A673 (cell line): ENCODE data around the gene TDO2. TPM values are rescaled to one million over a fixed set of nuclear protein-coding genes. Genes with fewer than 3 reads are reported as not detected.

Source experiments
- BruUV-seq: library from RNA; stranded (reverse); fragments of 400-500 nt; replicated peaks from 2 replicates; lab custom pipeline; 2021; lab: Mats Ljungman, UMichigan
- CTCF ChIA-PET: fragments of 300-600 bp; sonication (Branson Sonifier 250); formaldehyde crosslinking; loops from one replicate; lab custom pipeline; 2022; ENCODE audit warnings: antibody characterized with exemption; lab: Charles Lee
- POLR2A ChIA-PET: fragments of 300-600 bp; sonication (Branson Sonifier 250); formaldehyde crosslinking; loops from one replicate; lab custom pipeline; 2022; ENCODE audit warnings: antibody characterized with exemption; ENCODE audit not compliant: low non-redundant PET; lab: Charles Lee
- DNase-seq: peaks from one replicate; pipeline ENCODE4 v3.0.0-alpha.2; 2015; ENCODE audit warnings: low spot score
- H3K27ac ChIP-seq: fragments of 200-600 bp; sonication (generic); 2 replicates; pipeline ENCODE4 v1.5.1; 2016; ENCODE audit warnings: mixed run types, low read depth, mild to moderate bottlenecking, mixed read lengths, antibody characterized with exemption, low read length; ENCODE audit not compliant: poor library complexity, severe bottlenecking
- H3K27me3 ChIP-seq: fragments of 200-600 bp; sonication (generic); replicated peaks from 2 replicates; pipeline ENCODE4 v1.6.1; 2017; ENCODE audit warnings: mixed run types, low read depth, mild to moderate bottlenecking, mixed read lengths, antibody characterized with exemption, low read length; ENCODE audit not compliant: insufficient read depth, poor library complexity
- H3K36me3 ChIP-seq: fragments of 200-600 bp; sonication (generic); 2 replicates; pipeline ENCODE4 v1.6.1; 2016; ENCODE audit warnings: mixed run types, mild to moderate bottlenecking, mixed read lengths, antibody characterized with exemption, low read length; ENCODE audit not compliant: insufficient read depth, poor library complexity, severe bottlenecking
- H3K4me1 ChIP-seq: fragments of 200-600 bp; sonication (generic); 2 replicates; pipeline ENCODE4 v1.6.1; 2017; ENCODE audit warnings: mixed run types, mild to moderate bottlenecking, mixed read lengths, antibody characterized with exemption, low read length; ENCODE audit not compliant: insufficient read depth, poor library complexity, severe bottlenecking
- H3K4me3 ChIP-seq: fragments of 200-600 bp; sonication (generic); 2 replicates; pipeline ENCODE4 v1.5.1; 2016; ENCODE audit warnings: low read depth, mixed run types, mild to moderate bottlenecking, mixed read lengths, low read length; ENCODE audit not compliant: poor library complexity, severe bottlenecking
- H3K9me3 ChIP-seq: fragments of 200-600 bp; sonication (generic); 2 replicates; pipeline ENCODE4 v1.6.1; 2016; ENCODE audit warnings: mixed run types, low read depth, mild to moderate bottlenecking, mixed read lengths, antibody characterized with exemption, low read length; ENCODE audit not compliant: poor library complexity, severe bottlenecking
- CTCF ChIP-seq: fragments of 300-800, 200-600 bp; sonication (generic); conservative IDR thresholded peaks from 2 replicates; pipeline ENCODE4 v1.5.1; 2017; ENCODE audit warnings: low read depth, mild to moderate bottlenecking, antibody characterized with exemption, low read length, moderate library complexity, mixed read lengths
- EZH2 ChIP-seq: fragments of 200-600 bp; sonication (generic); IDR thresholded peaks from 2 replicates; pipeline ENCODE4 v1.6.1; 2017; ENCODE audit warnings: borderline replicate concordance, low read depth, mild to moderate bottlenecking, mixed read lengths, antibody characterized with exemption, low read length; ENCODE audit not compliant: poor library complexity, severe bottlenecking
- intact Hi-C: fragments of 100-400 bp; cut with micrococcal nuclease; formaldehyde crosslinking; loops from one replicate; pipeline ENCODE4 v1.10.0; 2022; ENCODE audit not compliant: unreplicated experiment
- total RNA-seq: library from RNA; stranded (reverse); gene quantifications from 2 replicates; pipeline ENCODE4 v1.2.3, GENCODE V29; 2021

The TDO2 gene
- total RNA-seq, 1 experiment from 2014 or later: 1.0 TPM

GRCh38 chr4:155904331-155904730, 835 bp downstream of the TDO2 start:
- peaks cover 10% of the 10 kb centered on the region for H3K4me1 ChIP-seq
- no peak overlapping the region for H3K27ac ChIP-seq
- no peaks in the 10 kb centered on the region for H3K9me3 ChIP-seq
- no peak overlapping the region for H3K4me3 ChIP-seq
- H3K27me3 ChIP-seq: no peaks in the 10 kb centered on the region
- BruUV-seq: no TSS peak
- POLR2A ChIA-PET: no interaction called here
- no peak for TF ChIP-seq CTCF
- TF ChIP-seq EZH2: no peak
- no peaks in the 10 kb centered on the region for H3K36me3 ChIP-seq
- no peak for DNase-seq
- intact Hi-C loops: no loop called here
- CTCF ChIA-PET: no interaction called here

DNA sequence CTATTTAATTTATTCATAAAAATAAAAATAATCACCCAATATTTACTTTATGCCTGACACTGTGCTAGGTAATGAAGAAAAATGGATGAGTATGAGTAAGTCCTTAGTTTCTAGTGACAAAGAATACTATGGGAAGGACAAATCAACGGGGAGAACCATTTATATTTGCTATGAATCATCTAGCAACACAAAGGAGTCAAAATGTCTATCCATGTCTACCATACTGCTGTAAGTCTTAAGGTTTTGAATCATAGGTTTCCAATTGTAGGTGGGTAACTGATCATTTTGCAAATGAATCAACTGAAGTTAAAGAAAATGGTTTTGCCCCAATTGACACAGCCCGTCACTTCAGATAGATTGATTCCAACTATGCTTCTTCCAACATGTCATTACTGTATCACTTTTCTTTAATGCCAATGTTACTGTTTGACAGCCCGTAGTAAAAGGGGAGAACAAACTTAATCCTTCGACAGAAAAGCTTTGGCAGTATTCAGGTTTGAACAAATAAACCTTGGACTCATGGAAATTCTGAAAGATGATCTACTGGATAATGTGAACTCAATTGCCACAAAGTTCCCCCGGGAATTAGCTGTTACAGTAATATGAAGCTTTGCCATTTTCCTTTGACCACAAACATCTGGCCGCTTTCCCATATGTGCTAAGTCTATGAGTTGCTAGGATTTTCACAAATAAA, 3.2 kb downstream of the TDO2 start:
- Histone ChIP-seq H3K4me1 (peaks cover 10% of the 10 kb centered on the region), H3K36me3 (no peaks in the 10 kb centered on the region), H3K27me3 (no peaks in the 10 kb centered on the region), H3K9me3 (no peaks in the 10 kb centered on the region), H3K27ac (no peak overlapping the region), H3K4me3 (no peak overlapping the region)
- peak; percentile 77 for DNase-seq
- ChIA-PET CTCF (no interaction called here), POLR2A (no interaction called here)
- TF ChIP-seq EZH2 (no peak), CTCF (no peak)
- intact Hi-C loops: no loop called here
- BruUV-seq: no TSS peak

DNA sequence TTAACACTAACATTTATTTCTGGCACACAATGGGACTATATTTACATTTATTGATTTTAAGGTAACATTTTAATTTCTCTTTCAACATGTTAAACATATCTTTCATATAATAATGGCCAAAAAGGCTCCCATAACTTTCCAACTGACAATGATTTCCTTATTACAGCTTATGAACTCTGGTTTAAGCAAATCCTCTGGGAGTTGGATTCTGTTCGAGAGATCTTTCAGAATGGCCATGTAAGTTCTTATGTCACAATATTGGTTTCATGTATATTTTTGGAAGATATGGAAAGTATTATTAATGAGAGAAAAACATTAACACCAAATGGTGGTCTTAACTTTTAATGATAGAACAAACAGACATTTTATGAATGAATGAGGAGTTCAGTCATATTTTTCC, 4.1 kb downstream of the TDO2 start:
- no peaks in the 10 kb centered on the region for H3K27me3 ChIP-seq
- no peaks in the 10 kb centered on the region for H3K36me3 ChIP-seq
- ChIA-PET CTCF (no interaction called here), POLR2A (no interaction called here)
- no peaks in the 10 kb centered on the region for H3K9me3 ChIP-seq
- H3K4me1 ChIP-seq: peaks cover 10% of the 10 kb centered on the region
- no peak for TF ChIP-seq CTCF
- TF ChIP-seq EZH2: no peak
- no peak overlapping the region for H3K27ac ChIP-seq
- intact Hi-C loops: no loop called here
- no TSS peak for BruUV-seq
- DNase-seq: no peak
- H3K4me3 ChIP-seq: no peak overlapping the region
